Mesothelial cell of epicardium (in vitro differentiated cells): Measurements from ENCODE around the gene ENTR1. TPM values are rescaled to one million over a fixed set of nuclear protein-coding genes. Genes with fewer than 3 reads are reported as not detected.
A peak's percentile ranks its signal among the peaks of the same experiment; 100 is the strongest.

Source experiments
- DNase-seq, 2 experiments: peaks; one replicate each; pipeline ENCODE4 v3.0.0; 2021; ENCODE audit warnings: low spot score in 2 of 2; ENCODE audit not compliant: unreplicated experiment in 2 of 2
- H3K27ac Mint-ChIP-seq: 2 replicates; pipeline ENCODE4 v1.8.0; 2021; ENCODE audit warnings: mixed read lengths
- H3K27me3 Mint-ChIP-seq: 2 replicates; pipeline ENCODE4 v1.8.0; 2021; ENCODE audit warnings: low read depth, mixed read lengths
- H3K36me3 Mint-ChIP-seq: 2 replicates; pipeline ENCODE4 v1.8.0; 2021; ENCODE audit warnings: mixed read lengths
- H3K4me1 Mint-ChIP-seq: 2 replicates; pipeline ENCODE4 v1.8.0; 2021; ENCODE audit warnings: mixed read lengths
- H3K4me3 Mint-ChIP-seq: 2 replicates; pipeline ENCODE4 v1.8.0; 2021; ENCODE audit warnings: mild to moderate bottlenecking, moderate library complexity, mixed read lengths
- H3K9me3 Mint-ChIP-seq: 2 replicates; pipeline ENCODE4 v1.8.0; 2021; ENCODE audit warnings: mixed read lengths
- CTCF ChIP-seq: fragments of 200-600 bp; sonication (generic); IDR thresholded peaks from one replicate; pipeline ENCODE4 v1.5.0; 2021; ENCODE audit warnings: antibody characterized with exemption; ENCODE audit not compliant: unreplicated experiment
- total RNA-seq: library from RNA; stranded (reverse); gene quantifications from 3 replicates; pipeline ENCODE4 v1.2.1, GENCODE V29; 2021

The ENTR1 gene
- total RNA-seq, 1 donor from 2014 or later = 67.3 TPM

GRCh38 chr9:136403915-136404800 is 6.3 kb downstream of the ENTR1 start:
- H3K9me3 Mint-ChIP-seq = no peaks in the 10 kb centered on the region
- peaks cover 31% of the 10 kb centered on the region for H3K36me3 Mint-ChIP-seq
- H3K27ac Mint-ChIP-seq = no peak overlapping the region
- no peak overlapping the region for H3K4me3 Mint-ChIP-seq
- H3K4me1 Mint-ChIP-seq = peaks cover 12% of the 10 kb centered on the region
- no peak for DNase-seq
- no peak for TF ChIP-seq CTCF
- no peaks in the 10 kb centered on the region for H3K27me3 Mint-ChIP-seq

- Mint-ChIP-seq H3K27ac (no peak overlapping the region), H3K4me1 (peaks cover 13% of the 10 kb centered on the region), H3K36me3 (peaks cover 27% of the 10 kb centered on the region), H3K27me3 (no peaks in the 10 kb centered on the region), H3K9me3 (no peaks in the 10 kb centered on the region), H3K4me3 (no peak overlapping the region)
- no peak for DNase-seq
- no peak for TF ChIP-seq CTCF
These were observed 6.9 kb downstream of the ENTR1 start for GRCh38 chr9:136403538-136403914.

- DNase-seq = no peak
- Mint-ChIP-seq H3K27me3 (no peaks in the 10 kb centered on the region), H3K27ac (no peak overlapping the region), H3K4me1 (peaks cover 14% of the 10 kb centered on the region), H3K36me3 (peaks cover 21% of the 10 kb centered on the region), H3K9me3 (no peaks in the 10 kb centered on the region), H3K4me3 (no peak overlapping the region)
- TF ChIP-seq CTCF = no peak
These were observed 8.3 kb downstream of the ENTR1 start for GRCh38 chr9:136402067-136402466.

GRCh38 chr9:136401173-136401922 is 9.1 kb downstream of the ENTR1 start:
- H3K27ac Mint-ChIP-seq = no peak overlapping the region
- H3K4me3 Mint-ChIP-seq = peak overlapping the region; percentile 36
- H3K9me3 Mint-ChIP-seq = no peaks in the 10 kb centered on the region
- no peak for DNase-seq
- no peak for TF ChIP-seq CTCF
- H3K27me3 Mint-ChIP-seq = no peaks in the 10 kb centered on the region
- H3K36me3 Mint-ChIP-seq = peaks cover 19% of the 10 kb centered on the region
- H3K4me1 Mint-ChIP-seq = peaks cover 14% of the 10 kb centered on the region

- Mint-ChIP-seq H3K4me1 (peaks cover 14% of the 10 kb centered on the region), H3K27me3 (no peaks in the 10 kb centered on the region), H3K36me3 (peaks cover 13% of the 10 kb centered on the region), H3K4me3 (peak within 1 kb of the TSS; percentile 86), H3K9me3 (no peaks in the 10 kb centered on the region), H3K27ac (peak within 1 kb of the TSS; percentile 89)
- peak; percentile 81 to 92 for DNase-seq
- TF ChIP-seq CTCF = peak; percentile 81
These were observed 10.2 kb downstream of the ENTR1 start, which contains the start of gene SNAPC4 for GRCh38 chr9:136400038-136400834. Gene SNAPC4 (minus strand): TSS chr9:136400170. CDS start chr9:136398428, 1,742 bp downstream.
